Transverse colon (tissue), 4 donors: ENCODE data around the gene CMTM7. TPM values are rescaled to one million over a fixed set of nuclear protein-coding genes. Genes with fewer than 3 reads are reported as not detected.
A peak's percentile ranks its signal among the peaks of the same experiment; 100 is the strongest.

Source experiments
- DNase-seq: peaks from one replicate; pipeline ENCODE4 v3.0.0-alpha.2; 2019
- H3K27ac ChIP-seq, 4 donors: fragments of 200-600 bp; sonication (generic); 2 replicates each; pipeline ENCODE4 v1.5.1; 2016 to 2018; ENCODE audit warnings: inconsistent platforms in 4 of 4
- H3K27me3 ChIP-seq: fragments of 200-600 bp; sonication (generic); 2 replicates; pipeline ENCODE4 v1.5.1; 2017; ENCODE audit warnings: inconsistent platforms
- H3K36me3 ChIP-seq, 4 donors: fragments of 200-600 bp; sonication (generic); 2 replicates each; pipeline ENCODE4 v1.5.1; 2017 to 2019; ENCODE audit warnings: inconsistent platforms in 4 of 4
- H3K4me1 ChIP-seq, 4 donors: fragments of 200-600 bp; sonication (generic); 2 replicates each; pipeline ENCODE4 v1.5.1; 2017 to 2020; ENCODE audit warnings: inconsistent platforms in 4 of 4
- H3K4me3 ChIP-seq, 4 donors: fragments of 200-600 bp; sonication (generic); 1 replicate in 1 of 4; 2 replicates in 3 of 4; pipeline versions ENCODE4 v1.5.1 to v1.6.1; 2017 to 2019; ENCODE audit warnings: inconsistent platforms in 4 of 4
- H3K9me3 ChIP-seq, 2 donors: fragments of 200-600 bp; sonication (generic); 2 replicates each; pipeline ENCODE4 v1.5.1; 2017 to 2019; ENCODE audit warnings: inconsistent platforms in 2 of 2
- CTCF ChIP-seq, 5 experiments: fragments of 200-600 bp in 3 of 5; fragments of 450-650 bp in 2 of 5; sonication (generic) in 3 of 5; IDR thresholded peaks; 1 replicate in 2 of 5; 2 replicates in 3 of 5; pipeline ENCODE4 v1.5.1; 2016 to 2017; ENCODE audit warnings: antibody characterized with exemption in 5 of 5, inconsistent platforms in 3 of 5, mild to moderate bottlenecking in 2 of 5, moderate library complexity in 1 of 5
- EP300 ChIP-seq: sonication (generic); formaldehyde crosslinking; IDR thresholded peaks from one replicate; pipeline ENCODE4 v1.6.1; 2017; ENCODE audit warnings: antibody characterized with exemption, low read depth
- POLR2A ChIP-seq: fragments of 450-650 bp; IDR thresholded peaks from one replicate; pipeline ENCODE4 v1.6.1; 2016; ENCODE audit warnings: antibody characterized with exemption, mild to moderate bottlenecking, moderate library complexity
- POLR2AphosphoS5 ChIP-seq, 3 donors: sonication (generic); formaldehyde crosslinking; IDR thresholded peaks; one replicate each; pipeline ENCODE4 v1.6.1; 2016; ENCODE audit warnings: antibody characterized with exemption in 3 of 3
- WGBS, 2 donors: methylation state at CpG; one replicate each; pipeline ENCODE4 v1.1.5; 2018; ENCODE audit warnings: low coverage in 1 of 2; 5-methylcytosine and 5-hydroxymethylcytosine counted together
- in situ Hi-C, 4 donors: fragments of 200-750 bp; cut with MboI; loops; one replicate each; pipeline versions ENCODE4 v1.15.0 to v1.15.1; 2017; ENCODE audit warnings: low sequenced_read_pairs in 3 of 4, low pct_ligation_motif_present in 1 of 4, low pct_unique_long_range_greater_than_20kb in 1 of 4
- intact Hi-C: fragments of 100-400 bp; cut with DNase I; formaldehyde crosslinking; loops from one replicate; pipeline ENCODE4 v1.15.1; 2023; ENCODE audit warnings: low total_unique reads
- total RNA-seq, 4 donors: library from RNA; depleted of rRNA; stranded (reverse); fragments of >200 nt; gene quantifications; one replicate each; pipeline ENCODE4 v1.1.0, GENCODE V29; 2016

The CMTM7 gene
- total RNA-seq, 4 donors from 2014 or later = 3.4 to 16.0 (median 7.1) TPM

GRCh38 chr3:32498992-32499391, 107.3 kb downstream of the CMTM7 start:
- intact Hi-C loops (no loop called here), in situ Hi-C loops (no loop called here)
- Histone ChIP-seq H3K27me3 (no peaks in the 10 kb centered on the region), H3K27ac (no peak overlapping the region), H3K9me3 (no peaks in the 10 kb centered on the region), H3K4me1 (peaks cover 8 to 61% (median 25%) of the 10 kb centered on the region in 4 donors), H3K4me3 (no peak overlapping the region), H3K36me3 (no peaks in the 10 kb centered on the region)
- no peak for DNase-seq
- 75 to 81% methylated on average over 3 of the region's 3 CpGs for WGBS, 2 donors
- TF ChIP-seq POLR2AphosphoS5 (IDR thresholded peaks at IDR 0.05) = no peak
- no peak for TF ChIP-seq POLR2A
- no peak for TF ChIP-seq CTCF (IDR thresholded peaks at IDR 0.05)
- TF ChIP-seq EP300 = no peak

GRCh38 chr3:32499585-32499984, 107.9 kb downstream of the CMTM7 start:
- Histone ChIP-seq H3K4me3 (no peak overlapping the region), H3K36me3 (no peaks in the 10 kb centered on the region), H3K27ac (no peak overlapping the region), H3K9me3 (no peaks in the 10 kb centered on the region), H3K27me3 (no peaks in the 10 kb centered on the region), H3K4me1 (peaks cover 8 to 55% (median 24%) of the 10 kb centered on the region in 4 donors)
- intact Hi-C loops = no loop called here
- TF ChIP-seq CTCF (IDR thresholded peaks at IDR 0.05) = no peak
- no peak for TF ChIP-seq POLR2AphosphoS5 (IDR thresholded peaks at IDR 0.05)
- no peak for TF ChIP-seq POLR2A
- no peak for TF ChIP-seq EP300
- in situ Hi-C loops = no loop called here
- DNase-seq = no peak
- WGBS, 2 donors = 80 to 83% methylated on average over 2 of the region's 2 CpGs

- H3K27me3 ChIP-seq = no peaks in the 10 kb centered on the region
- in situ Hi-C loops = loop anchor here in 3 of 4 donors (10.0 to 25.0 kb wide), 3 partner anchors 165 to 437 kb away; partner anchors contain the start of gene CNOT10 (in 1 of the 3)
- H3K4me3 ChIP-seq = peak overlapping the region in 1 of 4 donors; percentile 89
- H3K27ac ChIP-seq = peak overlapping the region in 1 of 4 donors; percentile 99
- no peaks in the 10 kb centered on the region for H3K9me3 ChIP-seq
- peaks cover 8 to 49% (median 23%) of the 10 kb centered on the region in 4 donors for H3K4me1 ChIP-seq
- TF ChIP-seq EP300 (no peak), POLR2AphosphoS5 (IDR thresholded peaks at IDR 0.05) (no peak), POLR2A (no peak), CTCF (IDR thresholded peaks at IDR 0.05) (no peak)
- intact Hi-C loops = no loop called here
- WGBS, 2 donors = 48 to 49% methylated on average over 2 of the region's 2 CpGs
- H3K36me3 ChIP-seq = no peaks in the 10 kb centered on the region
- no peak for DNase-seq
These were observed 108.6 kb downstream of the CMTM7 start for GRCh38 chr3:32500231-32500630.

- intact Hi-C loops (no loop called here), in situ Hi-C loops (loop anchor here in 3 of 4 donors (10.0 to 25.0 kb wide), 3 partner anchors 164 to 436 kb away; partner anchors contain the start of gene CNOT10 (in 1 of the 3))
- TF ChIP-seq EP300 = no peak
- TF ChIP-seq CTCF (IDR thresholded peaks at IDR 0.05) = no peak
- no peak for TF ChIP-seq POLR2AphosphoS5 (IDR thresholded peaks at IDR 0.05)
- TF ChIP-seq POLR2A = no peak
- peak overlapping the region; percentile 75 to 99 (median 92) for H3K4me3 ChIP-seq
- no peaks in the 10 kb centered on the region for H3K9me3 ChIP-seq
- WGBS, 2 donors = 64 to 75% methylated on average over 22 to 25 of the region's 25 CpGs
- peaks cover 4 to 44% (median 23%) of the 10 kb centered on the region in 4 donors for H3K4me1 ChIP-seq
- no peaks in the 10 kb centered on the region for H3K27me3 ChIP-seq
- no peak for DNase-seq
- H3K27ac ChIP-seq = peak overlapping the region; percentile 95 to 100 (median 99)
- H3K36me3 ChIP-seq = no peaks in the 10 kb centered on the region
These were observed 109.5 kb downstream of the CMTM7 start for GRCh38 chr3:32500880-32501782.
